DMS 273 (cell line): Measurements from ENCODE around the gene CPXM2.
A peak's percentile ranks its signal among the peaks of the same experiment; 100 is the strongest.

Experiments used
- DNase-seq: peaks from one replicate; lab custom pipeline; 2025; ENCODE audit not compliant: unreplicated experiment; lab: John Stamatoyannopoulos, UW

CPXM2 gene

DNA sequence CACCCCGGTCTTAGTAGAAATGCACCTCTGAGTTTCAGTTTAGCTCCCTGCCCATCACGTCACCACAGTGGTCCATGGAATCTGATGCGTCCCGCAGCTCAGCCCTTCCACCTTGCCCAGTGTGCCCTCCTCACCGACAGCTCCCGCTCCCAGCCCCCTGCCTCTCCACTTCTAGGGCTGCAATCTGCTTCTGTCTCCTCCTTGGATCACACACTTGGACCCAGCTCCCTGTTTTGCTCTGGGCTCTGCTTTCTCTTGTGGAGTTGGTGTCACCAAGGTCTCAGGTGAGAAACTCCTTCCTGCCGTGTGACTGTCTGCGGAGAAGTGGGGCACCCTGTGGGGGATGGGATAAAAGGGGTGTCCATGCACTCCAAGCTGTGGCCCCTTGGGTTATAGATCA, 187.5 kb downstream of the CPXM2 start:
- no peak for DNase-seq

DNA sequence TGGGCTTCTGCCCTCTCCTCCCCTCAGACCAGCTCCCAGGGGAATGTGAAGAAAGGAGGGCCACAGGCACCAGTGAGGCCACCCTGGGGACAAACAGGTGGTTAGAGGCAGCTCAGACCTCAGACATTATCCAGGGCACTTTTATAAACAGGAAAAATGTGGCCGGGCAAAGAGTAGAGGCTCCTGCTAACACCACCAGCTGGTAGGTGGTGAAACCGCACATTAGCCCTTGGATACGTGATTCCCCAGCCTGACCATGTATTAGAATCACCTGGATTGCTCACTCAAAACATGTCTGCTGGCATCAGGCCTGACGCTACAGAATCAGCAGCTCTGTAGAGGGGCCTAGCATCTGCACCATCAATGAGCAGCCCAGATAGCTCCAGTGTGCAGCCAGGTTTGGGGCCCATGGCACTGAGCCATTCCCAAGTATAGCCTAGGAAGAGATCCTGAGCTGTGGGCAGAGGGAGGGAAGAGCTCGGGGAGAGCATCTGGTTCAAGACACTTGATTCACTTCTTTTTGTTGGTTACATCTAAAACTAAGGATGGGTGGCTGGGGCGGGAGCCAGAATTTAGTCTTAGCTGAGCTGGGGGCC, 188.3 kb downstream of the CPXM2 start:
- DNase-seq: peak; percentile 20
